NCI-H345 treated with DMSO at 0.1 percent for 48 hours (cell line): ENCODE measurements around the gene MCFD2.
"Not testable (repeated sequence)": the region's sequence is repeated elsewhere in the genome, so short reads cannot be mapped to it uniquely, and the experiment has no call there.

ENCODE experiments used
- DNase-seq: peaks from one replicate; lab custom pipeline; 2025; ENCODE audit not compliant: unreplicated experiment; lab: John Stamatoyannopoulos, UW

The MCFD2 gene

DNA sequence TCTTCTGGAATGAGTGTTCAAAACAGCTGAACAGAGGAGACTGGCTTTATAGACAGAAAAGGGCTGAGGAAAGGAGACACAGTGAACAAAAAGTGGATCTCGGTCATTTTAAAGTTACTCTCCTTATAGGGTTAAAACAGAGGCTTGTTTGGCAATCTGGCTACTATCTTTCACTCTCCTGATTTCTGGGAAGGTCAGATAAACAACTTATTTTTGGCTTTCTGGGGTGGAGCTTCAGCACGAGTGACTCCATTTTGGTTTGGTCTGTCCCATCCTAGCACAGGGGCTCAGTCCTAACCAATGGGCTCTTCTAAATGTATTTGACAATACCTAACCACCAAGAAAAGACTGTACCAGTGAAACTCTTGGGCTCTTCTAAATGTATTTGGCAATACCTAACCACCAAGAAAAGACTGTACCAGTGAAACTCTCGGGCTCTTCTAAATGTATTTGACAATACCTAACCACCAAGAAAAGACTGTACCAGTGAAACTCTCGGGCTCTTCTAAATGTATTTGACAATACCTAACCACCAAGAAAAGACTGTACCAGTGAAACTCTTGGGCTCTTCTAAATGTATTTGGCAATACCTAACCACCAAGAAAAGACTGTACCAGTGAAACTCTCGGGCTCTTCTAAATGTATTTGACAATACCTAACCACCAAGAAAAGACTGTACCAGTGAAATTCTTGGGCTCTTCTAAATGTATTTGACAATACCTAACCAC lies 39.5 kb downstream of the MCFD2 start:
- DNase-seq, result not testable (repeated sequence)

DNA sequence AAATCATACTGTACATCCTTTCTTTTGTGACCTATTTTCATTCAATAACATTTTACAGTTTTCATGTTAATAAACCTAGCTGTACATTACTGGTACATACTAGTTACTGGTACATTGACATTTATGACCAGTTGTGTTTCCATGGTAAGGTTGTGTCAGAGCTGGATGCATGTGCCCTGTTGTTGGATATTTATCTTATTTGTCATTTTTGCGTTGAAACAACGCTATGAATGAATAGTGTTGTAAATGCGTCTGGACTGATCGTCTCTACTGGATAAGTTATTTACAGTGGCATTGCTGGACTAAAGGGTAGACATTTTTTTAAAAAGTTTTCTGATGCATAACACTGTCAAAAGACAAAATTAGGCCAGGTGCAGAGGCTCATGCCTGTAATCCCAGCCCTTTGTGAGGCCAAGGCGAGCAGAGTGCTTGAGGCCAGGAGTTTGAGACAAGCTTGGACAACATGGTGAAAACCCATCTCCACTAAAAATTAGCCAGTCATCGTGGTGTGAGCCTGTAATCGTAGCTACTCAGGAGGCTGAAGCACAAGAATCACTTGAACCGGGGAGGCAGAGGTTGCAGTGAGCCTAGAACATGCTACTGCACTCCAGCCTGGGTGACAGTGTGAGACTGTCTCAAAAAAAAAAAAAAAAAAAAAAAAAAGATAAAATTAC lies 40.2 kb downstream of the MCFD2 start:
- no peak for DNase-seq

- no peak for DNase-seq
Observed at GRCh38 chr2:46874236-46874929, 41.2 kb downstream of the MCFD2 start.

DNA sequence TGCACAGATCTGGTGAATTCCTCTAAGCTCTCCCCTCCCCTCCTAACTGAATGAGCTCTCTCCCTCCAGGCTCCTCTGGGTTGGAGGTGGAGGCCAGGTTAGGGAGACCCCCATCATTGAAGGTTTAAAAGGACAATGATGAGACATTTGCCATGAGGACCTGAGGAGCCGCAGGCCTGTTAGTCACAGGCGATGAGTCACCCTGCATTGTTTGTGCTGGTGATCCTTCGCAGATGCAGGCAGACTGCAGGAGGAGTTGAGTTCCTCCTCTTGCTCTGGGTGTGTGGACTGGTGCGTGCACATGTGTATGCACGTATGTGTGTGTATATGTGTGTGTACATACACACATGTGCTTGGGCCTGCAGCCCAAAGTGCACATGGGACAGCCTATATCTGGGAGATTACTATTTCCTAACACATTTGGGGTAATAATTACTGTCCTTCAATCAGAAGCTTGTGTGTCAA lies 42.0 kb downstream of the MCFD2 start:
- no peak for DNase-seq

GRCh38 chr2:46872902-46873603 lies 42.6 kb downstream of the MCFD2 start:
- no peak for DNase-seq

DNA sequence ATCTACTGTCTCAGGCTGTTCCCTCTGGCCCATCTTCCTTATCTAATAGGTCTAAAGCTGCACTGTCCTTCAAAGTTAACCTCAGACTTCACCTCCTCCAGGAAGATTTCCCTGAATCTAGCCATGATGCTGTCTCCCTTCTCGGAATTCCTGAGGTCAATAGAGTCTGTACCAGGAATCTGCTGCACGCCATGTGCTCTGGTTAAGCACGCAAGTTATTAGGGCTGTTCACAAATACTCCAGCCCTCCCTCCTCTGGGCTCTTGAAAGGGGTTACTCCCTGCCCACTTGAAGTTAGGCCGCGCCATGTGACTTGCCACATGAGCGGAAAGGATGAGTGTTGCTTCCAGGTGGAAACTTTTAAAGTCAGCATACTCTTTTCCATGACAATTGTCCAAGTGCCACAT lies 43.6 kb downstream of the MCFD2 start:
- no peak for DNase-seq

- DNase-seq, result no peak
Observed at GRCh38 chr2:46870051-46870839, 45.4 kb downstream of the MCFD2 start.

DNA sequence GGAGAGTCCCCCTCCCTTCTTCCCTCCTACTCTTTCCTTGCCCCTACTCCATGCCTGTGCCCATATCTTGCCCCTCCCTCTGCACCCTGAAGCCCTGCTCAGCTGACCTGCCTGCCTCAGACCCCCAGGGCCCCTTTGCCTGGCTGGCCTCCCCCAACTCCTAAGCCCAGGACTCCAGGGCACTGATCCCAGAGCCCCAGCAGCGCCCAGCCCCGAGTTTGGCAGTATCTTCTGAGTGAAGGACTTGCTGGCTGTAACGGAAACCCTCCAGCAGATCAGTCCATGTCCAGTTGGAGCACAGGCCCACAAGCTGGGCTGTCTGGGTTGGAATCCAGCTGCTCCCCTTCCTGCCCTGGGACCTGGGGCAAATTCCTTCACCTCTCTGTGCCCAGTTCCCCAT lies 46.0 kb downstream of the MCFD2 start:
- DNase-seq, result no peak

- DNase-seq, result no peak
Observed at GRCh38 chr2:46866770-46867246, 48.8 kb downstream of the MCFD2 start.

DNA sequence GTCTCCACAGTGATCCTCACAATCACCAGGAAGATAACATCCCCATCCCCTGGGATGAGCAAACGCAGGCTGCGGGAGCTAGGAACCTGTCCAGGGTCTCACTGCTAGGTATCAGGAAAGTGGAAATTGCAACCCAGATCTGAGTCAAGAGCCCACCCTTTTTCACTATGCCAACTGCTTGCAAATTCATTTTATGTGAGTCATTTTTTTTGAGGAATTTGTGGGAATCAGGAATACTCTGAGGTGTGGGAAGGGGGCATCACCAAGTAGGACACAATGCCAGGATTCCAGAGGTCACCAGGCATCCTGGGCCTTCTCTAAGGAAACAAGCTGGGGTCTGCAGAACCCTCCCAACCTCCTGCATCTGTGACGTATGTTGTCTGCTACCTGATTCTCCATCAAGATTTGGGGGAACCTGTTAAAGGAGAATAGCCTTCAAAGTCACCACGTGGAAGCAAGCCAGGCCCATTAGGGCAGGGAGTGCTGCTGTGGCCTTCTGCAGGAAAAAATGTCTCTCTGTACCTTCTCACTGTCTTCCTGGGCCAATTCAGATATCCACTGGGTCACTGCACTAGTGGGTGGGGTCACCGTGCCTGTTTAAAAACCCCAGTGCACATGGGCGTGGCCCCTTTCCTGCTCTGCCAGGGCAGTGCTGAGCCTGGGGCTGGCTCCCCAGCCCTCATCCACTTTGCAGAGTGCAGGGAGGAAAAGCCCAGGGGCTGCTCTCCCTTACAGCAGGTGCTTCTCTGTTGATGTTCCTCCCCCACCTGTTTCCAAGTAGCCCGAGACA lies 50.2 kb downstream of the MCFD2 start:
- DNase-seq, result no peak

- no peak for DNase-seq
Observed at GRCh38 chr2:46863882-46864281, 51.7 kb downstream of the MCFD2 start.

GRCh38 chr2:46862514-46862913 lies 53.1 kb downstream of the MCFD2 start:
- no peak for DNase-seq

GRCh38 chr2:46861916-46862315 lies 53.7 kb downstream of the MCFD2 start:
- no peak for DNase-seq

GRCh38 chr2:46859482-46859881 lies 56.1 kb downstream of the MCFD2 start:
- no peak for DNase-seq

GRCh38 chr2:46858702-46859090 lies 56.9 kb downstream of the MCFD2 start:
- no peak for DNase-seq

- DNase-seq, result no peak
Observed at GRCh38 chr2:46857871-46858701, 57.5 kb downstream of the MCFD2 start.

DNA sequence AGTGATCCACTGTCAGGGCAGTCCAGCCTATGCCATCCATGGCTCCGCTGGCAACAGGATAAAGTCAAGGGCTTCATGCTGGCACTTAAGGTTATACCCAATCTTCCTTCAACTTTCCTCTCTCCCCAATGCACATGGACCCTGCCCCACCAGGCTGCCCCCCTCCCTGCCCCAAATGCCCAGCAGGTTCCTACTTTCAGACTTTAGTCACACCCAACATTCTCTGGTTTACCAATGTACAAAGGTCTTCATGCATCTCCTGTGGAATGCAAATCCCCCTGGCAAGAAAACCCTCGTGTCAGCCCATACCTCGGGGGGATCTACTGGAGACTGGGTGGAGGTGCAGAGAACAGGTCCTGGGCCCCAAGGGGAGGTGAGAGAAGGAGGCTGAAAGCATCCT lies 59.3 kb downstream of the MCFD2 start:
- no peak for DNase-seq

DNA sequence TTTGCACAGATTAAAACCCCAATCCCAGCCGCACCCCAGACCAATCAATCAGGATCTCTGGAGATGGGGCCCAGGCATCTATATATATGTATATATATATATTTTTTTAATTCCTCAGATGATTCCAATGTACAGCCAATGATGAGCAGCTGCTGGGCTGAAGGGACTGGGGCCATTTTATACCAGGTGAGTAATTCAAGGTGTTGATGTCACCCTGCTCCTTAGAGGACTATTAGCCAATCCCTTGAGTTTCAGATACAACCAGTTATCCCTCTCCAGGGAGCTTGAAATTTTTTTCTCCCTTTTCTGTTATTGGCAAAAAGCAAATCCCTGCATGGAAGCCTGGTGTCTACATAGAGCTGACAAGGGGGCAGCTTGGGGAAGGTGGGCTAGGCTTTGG lies 59.8 kb downstream of the MCFD2 start:
- DNase-seq, result no peak

DNA sequence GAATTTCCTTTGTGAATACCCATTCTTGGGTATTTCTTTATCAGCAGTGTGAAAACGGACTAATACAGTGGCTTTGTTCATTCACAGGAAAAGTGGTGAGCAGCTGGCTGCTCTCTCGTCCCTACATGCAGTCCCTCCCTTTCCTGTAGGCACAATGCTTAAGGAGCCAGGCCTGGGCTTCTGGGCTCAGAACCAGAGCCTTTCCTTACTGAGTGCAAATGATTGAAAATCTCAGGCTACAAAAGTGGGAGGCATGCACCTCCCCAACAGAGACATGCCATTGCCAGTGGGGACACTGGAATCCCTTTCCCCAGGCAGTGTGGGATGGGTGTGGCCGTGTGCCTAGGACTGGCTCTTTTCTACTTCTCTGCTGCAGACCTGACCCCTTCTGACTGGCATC lies 61.3 kb downstream of the MCFD2 start:
- DNase-seq, result no peak
